GM19397 (cell line): ENCODE measurements around the gene RHOBTB1.

Experiments
- ATAC-seq: cut with Tn5 transposase; IDR thresholded peaks from one replicate; pipeline ENCODE4 v1.9.1; 2021; ENCODE audit warnings: mild to moderate bottlenecking, moderate library complexity; ENCODE audit not compliant: unreplicated experiment

The RHOBTB1 gene

GRCh38 chr10:60967260-60967659 is 23.3 kb upstream of the RHOBTB1 start:
- ATAC-seq, result no peak

GRCh38 chr10:60965696-60966095 is 21.7 kb upstream of the RHOBTB1 start:
- no peak for ATAC-seq

- no peak for ATAC-seq
These were observed 20.6 kb upstream of the RHOBTB1 start for GRCh38 chr10:60964257-60965235.

GRCh38 chr10:60963441-60964256 is 19.7 kb upstream of the RHOBTB1 start:
- no peak for ATAC-seq

GRCh38 chr10:60962946-60963345 is 19.0 kb upstream of the RHOBTB1 start:
- no peak for ATAC-seq

GRCh38 chr10:60960913-60961312 is 16.9 kb upstream of the RHOBTB1 start:
- no peak for ATAC-seq

GRCh38 chr10:60960031-60960430 is 16.0 kb upstream of the RHOBTB1 start:
- no peak for ATAC-seq

GRCh38 chr10:60958892-60959601 is 15.1 kb upstream of the RHOBTB1 start:
- no peak for ATAC-seq

- ATAC-seq, result no peak
These were observed 13.8 kb upstream of the RHOBTB1 start for GRCh38 chr10:60957667-60958221.

- no peak for ATAC-seq
These were observed 12.0 kb upstream of the RHOBTB1 start for GRCh38 chr10:60955957-60956425.

GRCh38 chr10:60955316-60955715 is 11.3 kb upstream of the RHOBTB1 start:
- no peak for ATAC-seq

- ATAC-seq, result no peak
These were observed 10.1 kb upstream of the RHOBTB1 start for GRCh38 chr10:60954035-60954434.

GRCh38 chr10:60953420-60953819 is 9.4 kb upstream of the RHOBTB1 start:
- ATAC-seq, result no peak

GRCh38 chr10:60952846-60953220 is 8.8 kb upstream of the RHOBTB1 start:
- no peak for ATAC-seq

GRCh38 chr10:60952067-60952845 is 8.3 kb upstream of the RHOBTB1 start:
- ATAC-seq, result no peak

GRCh38 chr10:60951272-60951724 is 7.3 kb upstream of the RHOBTB1 start:
- no peak for ATAC-seq

- ATAC-seq, result no peak
These were observed 6.3 kb upstream of the RHOBTB1 start for GRCh38 chr10:60950300-60950699.

- ATAC-seq, result no peak
These were observed 4.9 kb upstream of the RHOBTB1 start for GRCh38 chr10:60948851-60949250.

- ATAC-seq, result no peak
These were observed 919 bp upstream of the RHOBTB1 start for GRCh38 chr10:60944910-60945297.
